ENCODE data around the gene C10orf143.

DNA sequence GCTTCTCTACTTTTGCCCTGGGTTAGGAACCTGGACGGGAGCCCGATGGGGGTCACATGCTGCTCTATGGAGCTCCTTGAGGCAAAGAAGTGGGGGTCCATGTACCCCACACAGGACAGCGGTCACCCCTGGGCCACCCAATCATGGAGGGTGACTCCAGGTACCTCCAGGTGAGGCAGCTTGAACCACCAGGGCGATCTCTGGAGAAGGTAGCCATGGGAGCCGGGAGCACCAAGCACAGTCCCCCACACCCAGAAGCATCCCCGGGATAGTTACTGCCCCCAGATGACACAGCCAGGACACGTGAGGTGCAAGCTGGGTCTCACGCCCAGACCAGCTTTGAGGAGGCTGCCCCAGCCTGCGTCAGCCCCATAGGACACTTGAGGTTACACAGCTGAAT lies 58.4 kb downstream of the C10orf143 start:
- TF ChIP-seq CTCF (optimal IDR thresholded peaks at IDR 0.05 in 1 of 3, IDR thresholded peaks at IDR 0.05 in 1 of 3, conservative IDR thresholded peaks at IDR 0.05 in 1 of 3; ENCODE audit: extremely low read depth in 1 of 3, insufficient read depth in 2 of 3, low read length in 3 of 3) (no peak), EZH2 (IDR thresholded peaks at IDR 0.05; ENCODE audit: low read length) (no peak)
